Measurements from ENCODE around the gene HP. TPM values are rescaled to one million over a fixed set of nuclear protein-coding genes. Genes with fewer than 3 reads are reported as not detected.

HP gene
- total and polyA plus RNA-seq, 2 of the 4 experiments (the other 2 are of a cell fraction) = not detected

GRCh38 chr16:72093448-72094265 is 39.4 kb downstream of the HP start, which contains the start of the genes DHX38 and TXNL4B:
Gene DHX38 (plus strand): TSS chr16:72093847. CDS start chr16:72096158, 2,311 bp downstream.
Gene TXNL4B (minus strand): TSS chr16:72093620. CDS start chr16:72090749, 2,871 bp downstream.
- H4K8ac ChIP-seq (ENCODE audit: low read depth in 2 of 2, low read length in 2 of 2) = peak within 1 kb of the TSS; percentile 91 to 98
- no peak within 1 kb of the TSS for H2BK15ac ChIP-seq (ENCODE audit: low read depth, low read length)
- H4K91ac ChIP-seq (ENCODE audit: insufficient read depth, low read depth, low read length) = peak within 1 kb of the TSS; percentile 69
- no peaks in the 10 kb centered on the region for H3K27me3 ChIP-seq (ENCODE audit: control insufficient read depth, insufficient read depth, low read length)
- H4K20me1 ChIP-seq (ENCODE audit: insufficient read depth, low read length) = no peaks in the 10 kb centered on the region; the same call in 1 of the 2 replicates
- H3K27ac ChIP-seq (ENCODE audit: insufficient read depth, low read length) = peak within 1 kb of the TSS; percentile 80
- peaks cover 12 to 55% of the 10 kb centered on the region in 2 experiments for H3K79me1 ChIP-seq (ENCODE audit: low read depth in 1 of 2, low read length in 2 of 2)
- H3K36me3 ChIP-seq (ENCODE audit: control insufficient read depth, insufficient read depth, low read length) = peaks cover 27% of the 10 kb centered on the region
- dilution Hi-C loops (cut with HindIII; ENCODE audit: low sequenced_read_pairs, unreplicated experiment) (no loop called here), in situ Hi-C loops (cut with MboI; ENCODE audit: low sequenced_read_pairs) (no loop called here), intact Hi-C loops (cut with micrococcal nuclease) (loop anchor here (10.0 kb wide), 1 partner anchor 59 kb away; no protein-coding TSS in a partner anchor)
- ChIA-PET CTCF (interaction anchor here (0.9 to 1.6 kb wide), 2 partner anchors 10 to 29 kb away, joined by 3 read pairs; no protein-coding TSS in a partner anchor), POLR2A (ENCODE audit: unreplicated experiment) (interaction anchor here (0.5 to 0.6 kb wide), 2 partner anchors 961 to 1324 kb away, joined by 5 to 6 read pairs; no protein-coding TSS in a partner anchor)
- H2BK120ac ChIP-seq (ENCODE audit: low read depth, low read length) = 0 out of 2 replicates have a peak within 1 kb of the TSS, but pooled peaks have one; percentile 9
- peak within 1 kb of the TSS; percentile 53 for H2BK5ac ChIP-seq (ENCODE audit: low read depth, low read length, poor library complexity, severe bottlenecking)
- TSS peak; percentile 79 for BruUV-seq (replicated peaks)
- peak within 1 kb of the TSS; percentile 94 for H4K5ac ChIP-seq (ENCODE audit: low read depth, low read length)
- H3K9me1 ChIP-seq (ENCODE audit: insufficient read depth, low read length) = peaks cover 5% of the 10 kb centered on the region; the same call in 1 of the 2 replicates
- peak within 1 kb of the TSS; percentile 88 for H3K4ac ChIP-seq (ENCODE audit: low read depth, low read length)
- H3K4me2 ChIP-seq (ENCODE audit: low read depth, low read length) = peak within 1 kb of the TSS; percentile 94
- 0 out of 2 replicates have a peak, but pooled peaks cover 2% of the 10 kb centered on the region for H3K4me1 ChIP-seq (ENCODE audit: control insufficient read depth, insufficient read depth, low read length)
- H3K14ac ChIP-seq (replicated peaks; ENCODE audit: low read depth, low read length) = peak within 1 kb of the TSS; percentile 84
- TF ChIP-seq RCOR1 (IDR thresholded peaks at IDR 0.05; ENCODE audit: insufficient replicate concordance, low read length) = no peak
- TF ChIP-seq, protein P1, sequence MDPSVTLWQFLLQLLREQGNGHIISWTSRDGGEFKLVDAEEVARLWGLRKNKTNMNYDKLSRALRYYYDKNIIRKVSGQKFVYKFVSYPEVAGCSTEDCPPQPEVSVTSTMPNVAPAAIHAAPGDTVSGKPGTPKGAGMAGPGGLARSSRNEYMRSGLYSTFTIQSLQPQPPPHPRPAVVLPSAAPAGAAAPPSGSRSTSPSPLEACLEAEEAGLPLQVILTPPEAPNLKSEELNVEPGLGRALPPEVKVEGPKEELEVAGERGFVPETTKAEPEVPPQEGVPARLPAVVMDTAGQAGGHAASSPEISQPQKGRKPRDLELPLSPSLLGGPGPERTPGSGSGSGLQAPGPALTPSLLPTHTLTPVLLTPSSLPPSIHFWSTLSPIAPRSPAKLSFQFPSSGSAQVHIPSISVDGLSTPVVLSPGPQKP (IDR thresholded peaks at IDR 0.05; ENCODE audit: borderline replicate concordance, low read depth, low read length) = no peak
- peak; percentile 40; the same call in 1 of the 2 replicates for TF ChIP-seq MXI1 (IDR thresholded peaks at IDR 0.05; ENCODE audit: borderline replicate concordance, low read depth, low read length)
- TF ChIP-seq, protein P2, sequence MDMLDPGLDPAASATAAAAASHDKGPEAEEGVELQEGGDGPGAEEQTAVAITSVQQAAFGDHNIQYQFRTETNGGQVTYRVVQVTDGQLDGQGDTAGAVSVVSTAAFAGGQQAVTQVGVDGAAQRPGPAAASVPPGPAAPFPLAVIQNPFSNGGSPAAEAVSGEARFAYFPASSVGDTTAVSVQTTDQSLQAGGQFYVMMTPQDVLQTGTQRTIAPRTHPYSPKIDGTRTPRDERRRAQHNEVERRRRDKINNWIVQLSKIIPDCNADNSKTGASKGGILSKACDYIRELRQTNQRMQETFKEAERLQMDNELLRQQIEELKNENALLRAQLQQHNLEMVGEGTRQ (IDR thresholded peaks at IDR 0.05; ENCODE audit: low read depth, low read length) = peak; percentile 16; the same call in 1 of the 2 replicates
- peak; percentile 81; the same call in 1 of the 2 replicates for TF ChIP-seq MAZ (IDR thresholded peaks at IDR 0.05; ENCODE audit: borderline replicate concordance, low read depth, low read length)
- TF ChIP-seq POLR2A (IDR thresholded peaks at IDR 0.05; ENCODE audit: low read depth, low read length) = peak; percentile 96
- no peak for TF ChIP-seq BHLHE40 (IDR thresholded peaks at IDR 0.05; ENCODE audit: low read depth, low read length)
- no peak for TF ChIP-seq FOS (IDR thresholded peaks at IDR 0.05; ENCODE audit: low read depth, low read length)
- no peak for TF ChIP-seq NFE2L2 (IDR thresholded peaks at IDR 0.05; ENCODE audit: low read depth, low read length)
- TF ChIP-seq CHD1 (IDR thresholded peaks at IDR 0.05; ENCODE audit: low read depth, low read length) = no peak
- H2AK9ac ChIP-seq (replicated peaks; ENCODE audit: low read depth, low read length, poor library complexity) = peak within 1 kb of the TSS; percentile 62
- peak within 1 kb of the TSS; percentile 96 for H3K4me3 ChIP-seq (ENCODE audit: insufficient read depth, low read depth, low read length)
- DNase-seq (peak; percentile 99), ATAC-seq (ENCODE audit: low read depth) (peak; percentile 98)
- peak within 1 kb of the TSS; percentile 66; the same call in 1 of the 2 replicates for H2AK5ac ChIP-seq (ENCODE audit: low read depth, low read length)
- peak within 1 kb of the TSS; percentile 91 for H2AFZ ChIP-seq (replicated peaks; ENCODE audit: low read length, poor library complexity)
- 1% methylated on average over 22 of the region's 43 CpGs; no CpG with 5 or more reads in 1 of the 2 experiments for WGBS, 2 experiments (ENCODE audit: extremely low coverage in 2 of 2, insufficient read length in 1 of 2)
- H3K9me3 ChIP-seq (ENCODE audit: control insufficient read depth, insufficient read depth, low read length) = no peaks in the 10 kb centered on the region
- no peak within 1 kb of the TSS; the same call in 1 of the 2 replicates for H3K18ac ChIP-seq (ENCODE audit: low read depth, low read length)
- H3K56ac ChIP-seq (ENCODE audit: extremely low read depth, insufficient read depth, low read length) = peak within 1 kb of the TSS; percentile 75
- H3K9ac ChIP-seq (ENCODE audit: low read depth, low read length) = peak within 1 kb of the TSS; percentile 99
- no peak within 1 kb of the TSS for H2BK20ac ChIP-seq (ENCODE audit: low read depth, low read length)
- H3K23ac ChIP-seq (ENCODE audit: low read depth, low read length) = peak within 1 kb of the TSS; percentile 91

All from IMR-90 (cell line).